Measurements from ENCODE around the gene RPS3. TPM values are rescaled to one million over a fixed set of nuclear protein-coding genes. Genes with fewer than 3 reads are reported as not detected.
A peak's percentile ranks its signal among the peaks of the same experiment; 100 is the strongest.

The RPS3 gene
- polyA plus RNA-seq, 1 of the 3 experiments (the other 2 are of a cell fraction) = 4,540 TPM

DNA sequence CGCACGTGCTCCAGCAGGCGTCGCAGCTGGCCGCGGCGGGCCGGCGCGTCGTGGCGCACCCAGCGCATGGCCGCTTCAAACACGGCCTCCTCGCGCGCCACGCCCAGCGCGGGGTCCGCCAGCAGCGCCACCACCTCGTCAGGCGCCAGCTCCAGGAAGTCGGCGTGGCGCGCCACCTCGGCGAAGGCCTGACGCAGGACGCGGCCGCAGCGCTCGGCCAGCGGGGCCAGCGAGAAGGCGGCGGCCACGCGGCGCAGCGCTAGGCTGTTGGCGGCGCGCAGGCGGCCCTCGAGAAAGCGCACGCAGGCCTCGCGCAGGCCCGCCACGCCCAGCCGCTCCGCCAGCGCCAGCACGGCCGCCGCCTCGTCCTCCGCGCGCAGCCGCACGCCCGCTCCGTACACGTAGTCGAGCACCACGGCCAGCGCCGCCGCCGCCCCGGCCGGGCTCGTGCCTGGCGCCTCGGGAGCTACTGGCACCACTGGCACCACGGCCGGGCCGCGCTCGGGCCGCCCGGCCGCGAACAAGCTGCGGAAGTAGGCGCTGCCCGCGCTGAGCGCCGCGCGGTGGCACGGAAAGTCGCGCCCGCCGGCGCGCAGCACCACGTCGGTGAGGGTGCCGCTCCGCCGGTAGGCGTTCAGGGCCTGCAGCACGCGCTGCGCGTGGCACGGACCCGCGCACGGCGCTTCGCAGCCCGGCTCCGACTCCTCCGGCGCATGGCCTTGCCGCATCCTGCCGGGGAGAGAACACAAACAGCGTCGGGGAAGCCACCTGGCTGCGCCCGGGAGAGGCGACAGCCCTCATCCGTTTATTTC, 30.8 kb downstream of the RPS3 start:
- Histone ChIP-seq H3K9me3 (no peaks in the 10 kb centered on the region), H3F3A (replicated peaks; ENCODE audit: insufficient read depth) (no peaks in the 10 kb centered on the region), H3K79me2 (ENCODE audit: insufficient read depth) (no peaks in the 10 kb centered on the region), H3K9me2 (no peaks in the 10 kb centered on the region), H3K27ac (ENCODE audit: low read depth in 2 of 2, low read length in 1 of 2) (no peak overlapping the region), H3K9ac (no peak overlapping the region), H3K4me1 (ENCODE audit: control insufficient read depth in 1 of 2, insufficient read depth in 2 of 2, low read depth in 1 of 2, low read length in 1 of 2) (peaks cover 0 to 21% of the 10 kb centered on the region in 2 experiments; a peak in 1 of 4 replicates), H4K20me1 (ENCODE audit: insufficient read depth) (no peaks in the 10 kb centered on the region), H2AFZ (ENCODE audit: low read depth) (peak overlapping the region; percentile 70; the same call in 1 of the 2 replicates), H3K4me2 (peak overlapping the region; percentile 59; the same call in 1 of the 2 replicates), H3K27me3 (ENCODE audit: insufficient read depth) (peaks cover 9% of the 10 kb centered on the region), H3K36me3 (replicated peaks in 1 of 2; ENCODE audit: control insufficient read depth in 1 of 2, insufficient read depth in 2 of 2, low read length in 1 of 2) (no peaks in the 10 kb centered on the region), H3K4me3 (ENCODE audit: low read depth in 2 of 2, low read length in 1 of 2) (peak overlapping the region; percentile 41 to 46)
- ChIA-PET POLR2A (interaction anchor here (0.7 to 0.8 kb wide), 2 partner anchors 9 to 113 kb away, joined by 3 to 5 read pairs; no protein-coding TSS in a partner anchor), CTCF (interaction anchor here (0.6 to 9.0 kb wide), 13 partner anchors 11 to 777 kb away, joined by 3 to 54 read pairs (median 4); partner anchors contain the start of genes GDPD5 and RPS3)
- DNase-seq = peak; percentile 88
- WGBS (ENCODE audit: low lambda C conversion rate) = 0% methylated on average over 4 of the region's 134 CpGs
- TF ChIP-seq, protein P1, sequence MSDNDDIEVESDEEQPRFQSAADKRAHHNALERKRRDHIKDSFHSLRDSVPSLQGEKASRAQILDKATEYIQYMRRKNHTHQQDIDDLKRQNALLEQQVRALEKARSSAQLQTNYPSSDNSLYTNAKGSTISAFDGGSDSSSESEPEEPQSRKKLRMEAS (IDR thresholded peaks at IDR 0.05; ENCODE audit: low read depth) = peak; percentile 11
- TF ChIP-seq, protein P2, sequence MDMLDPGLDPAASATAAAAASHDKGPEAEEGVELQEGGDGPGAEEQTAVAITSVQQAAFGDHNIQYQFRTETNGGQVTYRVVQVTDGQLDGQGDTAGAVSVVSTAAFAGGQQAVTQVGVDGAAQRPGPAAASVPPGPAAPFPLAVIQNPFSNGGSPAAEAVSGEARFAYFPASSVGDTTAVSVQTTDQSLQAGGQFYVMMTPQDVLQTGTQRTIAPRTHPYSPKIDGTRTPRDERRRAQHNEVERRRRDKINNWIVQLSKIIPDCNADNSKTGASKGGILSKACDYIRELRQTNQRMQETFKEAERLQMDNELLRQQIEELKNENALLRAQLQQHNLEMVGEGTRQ (IDR thresholded peaks at IDR 0.05; ENCODE audit: borderline replicate concordance, low read depth, low read length) = no peak
- peak; percentile 72 for TF ChIP-seq NRF1 (IDR thresholded peaks at IDR 0.05; ENCODE audit: low read depth, low read length)
- TF ChIP-seq, protein P3, sequence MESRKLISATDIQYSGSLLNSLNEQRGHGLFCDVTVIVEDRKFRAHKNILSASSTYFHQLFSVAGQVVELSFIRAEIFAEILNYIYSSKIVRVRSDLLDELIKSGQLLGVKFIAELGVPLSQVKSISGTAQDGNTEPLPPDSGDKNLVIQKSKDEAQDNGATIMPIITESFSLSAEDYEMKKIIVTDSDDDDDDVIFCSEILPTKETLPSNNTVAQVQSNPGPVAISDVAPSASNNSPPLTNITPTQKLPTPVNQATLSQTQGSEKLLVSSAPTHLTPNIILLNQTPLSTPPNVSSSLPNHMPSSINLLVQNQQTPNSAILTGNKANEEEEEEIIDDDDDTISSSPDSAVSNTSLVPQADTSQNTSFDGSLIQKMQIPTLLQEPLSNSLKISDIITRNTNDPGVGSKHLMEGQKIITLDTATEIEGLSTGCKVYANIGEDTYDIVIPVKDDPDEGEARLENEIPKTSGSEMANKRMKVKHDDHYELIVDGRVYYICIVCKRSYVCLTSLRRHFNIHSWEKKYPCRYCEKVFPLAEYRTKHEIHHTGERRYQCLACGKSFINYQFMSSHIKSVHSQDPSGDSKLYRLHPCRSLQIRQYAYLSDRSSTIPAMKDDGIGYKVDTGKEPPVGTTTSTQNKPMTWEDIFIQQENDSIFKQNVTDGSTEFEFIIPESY (IDR thresholded peaks at IDR 0.05; ENCODE audit: borderline replicate concordance, low read depth) = no peak
- TF ChIP-seq, protein P4, sequence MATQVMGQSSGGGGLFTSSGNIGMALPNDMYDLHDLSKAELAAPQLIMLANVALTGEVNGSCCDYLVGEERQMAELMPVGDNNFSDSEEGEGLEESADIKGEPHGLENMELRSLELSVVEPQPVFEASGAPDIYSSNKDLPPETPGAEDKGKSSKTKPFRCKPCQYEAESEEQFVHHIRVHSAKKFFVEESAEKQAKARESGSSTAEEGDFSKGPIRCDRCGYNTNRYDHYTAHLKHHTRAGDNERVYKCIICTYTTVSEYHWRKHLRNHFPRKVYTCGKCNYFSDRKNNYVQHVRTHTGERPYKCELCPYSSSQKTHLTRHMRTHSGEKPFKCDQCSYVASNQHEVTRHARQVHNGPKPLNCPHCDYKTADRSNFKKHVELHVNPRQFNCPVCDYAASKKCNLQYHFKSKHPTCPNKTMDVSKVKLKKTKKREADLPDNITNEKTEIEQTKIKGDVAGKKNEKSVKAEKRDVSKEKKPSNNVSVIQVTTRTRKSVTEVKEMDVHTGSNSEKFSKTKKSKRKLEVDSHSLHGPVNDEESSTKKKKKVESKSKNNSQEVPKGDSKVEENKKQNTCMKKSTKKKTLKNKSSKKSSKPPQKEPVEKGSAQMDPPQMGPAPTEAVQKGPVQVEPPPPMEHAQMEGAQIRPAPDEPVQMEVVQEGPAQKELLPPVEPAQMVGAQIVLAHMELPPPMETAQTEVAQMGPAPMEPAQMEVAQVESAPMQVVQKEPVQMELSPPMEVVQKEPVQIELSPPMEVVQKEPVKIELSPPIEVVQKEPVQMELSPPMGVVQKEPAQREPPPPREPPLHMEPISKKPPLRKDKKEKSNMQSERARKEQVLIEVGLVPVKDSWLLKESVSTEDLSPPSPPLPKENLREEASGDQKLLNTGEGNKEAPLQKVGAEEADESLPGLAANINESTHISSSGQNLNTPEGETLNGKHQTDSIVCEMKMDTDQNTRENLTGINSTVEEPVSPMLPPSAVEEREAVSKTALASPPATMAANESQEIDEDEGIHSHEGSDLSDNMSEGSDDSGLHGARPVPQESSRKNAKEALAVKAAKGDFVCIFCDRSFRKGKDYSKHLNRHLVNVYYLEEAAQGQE (IDR thresholded peaks at IDR 0.05; ENCODE audit: low read depth, low read length) = peak; percentile 87
- no peak for TF ChIP-seq POLR2AphosphoS5 (IDR thresholded peaks at IDR 0.05; ENCODE audit: low read depth, low read length)
- TF ChIP-seq FOXJ3 (CRISPR knock-in tag; IDR thresholded peaks at IDR 0.05) = no peak
- no peak for TF ChIP-seq TCF12 (IDR thresholded peaks at IDR 0.05)
